ENCODE measurements around the gene PTPRD.

The PTPRD gene

DNA sequence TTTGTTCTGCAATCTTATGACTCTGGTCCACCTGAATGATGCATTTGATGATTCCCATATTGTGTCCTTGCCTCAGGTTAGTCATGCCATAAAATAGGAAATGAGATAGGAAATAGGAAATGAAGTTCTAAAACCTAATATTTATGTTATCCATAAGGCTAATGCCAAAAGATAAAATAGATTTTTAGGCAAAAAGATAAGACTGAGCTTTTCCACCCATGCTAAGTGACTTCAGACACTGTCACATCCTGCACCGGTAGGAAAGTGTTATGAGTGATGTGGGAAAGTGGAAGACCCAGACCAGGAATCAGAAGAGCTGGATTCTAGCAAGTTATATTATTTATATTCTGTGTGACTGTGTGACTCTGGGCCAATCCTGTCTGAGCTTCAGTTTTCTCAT lies 2212.4 kb downstream of the PTPRD start:
- Mint-ChIP-seq H3K27ac (no peak overlapping the region), H3K36me3 (ENCODE audit: low read depth) (no peaks in the 10 kb centered on the region), H3K9me3 (no peaks in the 10 kb centered on the region), H3K27me3 (no peaks in the 10 kb centered on the region), H3K4me3 (no peak overlapping the region), H3K4me1 (no peaks in the 10 kb centered on the region)
- DNase-seq = no peak
- no peak for ATAC-seq

DNA sequence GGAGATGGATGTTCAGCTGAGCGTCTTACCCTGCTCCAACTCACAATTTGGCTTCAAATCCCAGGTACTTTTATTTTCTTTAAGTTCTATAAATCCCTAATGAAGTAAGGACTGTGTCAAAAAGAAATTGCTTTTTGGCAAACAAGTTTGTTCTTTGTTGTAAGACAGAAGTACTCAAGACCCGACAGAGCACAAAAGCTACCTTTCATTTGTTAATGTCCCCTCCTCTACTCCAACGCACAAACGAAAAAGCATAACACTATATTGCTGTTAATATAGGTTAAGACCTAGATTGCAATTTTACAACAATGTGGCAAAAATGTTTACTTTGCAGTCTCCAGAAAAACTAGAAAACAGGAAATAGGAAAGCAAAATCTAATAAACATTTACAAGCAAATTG lies 2217.8 kb downstream of the PTPRD start:
- Mint-ChIP-seq H3K9me3 (no peaks in the 10 kb centered on the region), H3K27me3 (no peaks in the 10 kb centered on the region), H3K36me3 (ENCODE audit: low read depth) (no peaks in the 10 kb centered on the region), H3K4me1 (no peaks in the 10 kb centered on the region), H3K4me3 (no peak overlapping the region), H3K27ac (no peak overlapping the region)
- DNase-seq (no peak), ATAC-seq (no peak)

DNA sequence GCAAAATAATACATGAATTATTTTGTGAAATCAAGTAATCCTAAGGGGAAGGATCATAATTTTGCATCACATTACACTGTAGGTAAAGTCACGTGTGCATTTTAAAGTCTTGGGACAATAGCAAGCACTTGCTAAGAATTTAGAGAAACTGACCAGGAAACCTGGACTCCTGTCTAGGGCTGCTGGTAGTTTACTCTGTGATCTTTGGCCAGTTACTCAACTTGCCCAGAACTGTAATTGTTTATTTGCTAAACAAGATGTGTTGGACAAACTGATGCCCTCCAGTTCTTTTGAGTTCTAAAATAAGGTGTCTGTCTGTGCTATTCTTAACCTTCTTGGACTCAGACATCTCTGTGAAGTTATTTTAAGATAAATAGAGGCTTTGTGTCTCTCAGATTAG lies 2218.5 kb downstream of the PTPRD start:
- Mint-ChIP-seq H3K27ac (no peak overlapping the region), H3K9me3 (no peaks in the 10 kb centered on the region), H3K36me3 (ENCODE audit: low read depth) (no peaks in the 10 kb centered on the region), H3K4me3 (no peak overlapping the region), H3K27me3 (no peaks in the 10 kb centered on the region), H3K4me1 (no peaks in the 10 kb centered on the region)
- no peak for DNase-seq
- ATAC-seq = no peak

DNA sequence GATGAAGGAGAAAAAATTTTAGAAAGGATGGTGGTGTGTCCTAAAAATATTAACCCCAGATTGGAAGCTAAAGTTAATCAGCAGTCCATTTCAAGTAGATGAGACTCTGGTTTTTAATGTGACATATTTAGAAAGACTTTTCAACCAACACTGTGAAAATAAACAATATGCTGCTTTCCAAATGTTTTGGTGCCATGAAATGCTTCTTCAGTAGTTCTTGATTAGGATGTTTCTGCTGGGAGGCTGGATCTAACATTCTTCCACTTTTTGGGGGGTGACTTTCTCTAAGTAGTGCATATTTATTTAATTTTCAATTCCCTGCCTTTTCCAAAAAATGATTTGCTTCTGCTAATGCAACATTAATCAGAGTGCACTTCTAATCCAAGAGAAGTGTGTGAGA lies 2219.9 kb downstream of the PTPRD start:
- no peak overlapping the region for H3K4me3 Mint-ChIP-seq
- no peaks in the 10 kb centered on the region for H3K4me1 Mint-ChIP-seq
- no peaks in the 10 kb centered on the region for H3K36me3 Mint-ChIP-seq (ENCODE audit: low read depth)
- no peaks in the 10 kb centered on the region for H3K27me3 Mint-ChIP-seq
- DNase-seq (no peak), ATAC-seq (no peak)
- H3K9me3 Mint-ChIP-seq = no peaks in the 10 kb centered on the region
- H3K27ac Mint-ChIP-seq = no peak overlapping the region

DNA sequence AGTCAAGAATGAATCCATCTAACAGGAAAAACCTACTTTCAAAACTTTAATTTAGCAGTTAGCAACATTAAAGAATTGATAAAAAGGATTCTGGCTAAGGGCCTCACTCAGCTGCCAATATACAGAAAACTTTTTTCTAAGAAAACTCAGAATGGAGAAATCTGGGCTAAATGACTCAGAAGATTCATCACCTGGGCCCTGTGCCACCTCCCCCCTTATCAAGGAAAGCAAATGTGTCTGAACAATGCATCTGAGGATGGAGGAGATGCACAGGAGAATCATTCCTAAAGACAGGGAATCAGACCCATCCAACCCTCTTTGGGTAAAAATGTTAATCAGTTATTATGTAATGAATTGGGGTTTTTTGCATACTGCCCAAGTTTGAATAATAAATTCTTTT lies 2221.2 kb downstream of the PTPRD start:
- DNase-seq (no peak), ATAC-seq (no peak)
- Mint-ChIP-seq H3K27ac (no peak overlapping the region), H3K36me3 (ENCODE audit: low read depth) (no peaks in the 10 kb centered on the region), H3K27me3 (no peaks in the 10 kb centered on the region), H3K4me1 (no peaks in the 10 kb centered on the region), H3K4me3 (no peak overlapping the region), H3K9me3 (no peaks in the 10 kb centered on the region)

DNA sequence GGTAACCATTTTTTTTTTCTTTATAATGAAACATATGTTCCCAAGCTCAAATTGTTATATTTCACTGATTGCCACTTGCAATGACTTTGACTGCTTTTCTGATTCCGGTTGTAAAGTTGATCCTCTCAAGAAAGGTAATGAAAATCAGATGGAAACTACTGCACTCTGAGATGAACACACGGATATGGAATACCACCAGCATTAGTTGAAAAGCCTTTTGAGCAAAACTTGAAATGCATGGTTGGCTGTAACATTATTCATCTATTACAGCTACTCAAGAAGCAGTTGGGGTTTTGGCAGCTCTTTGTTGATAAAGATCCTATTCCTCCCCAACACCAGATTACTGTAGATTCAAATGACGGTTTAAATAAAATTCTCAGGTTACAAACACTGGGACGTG lies 2221.7 kb downstream of the PTPRD start:
- H3K4me3 Mint-ChIP-seq = no peak overlapping the region
- no peaks in the 10 kb centered on the region for H3K9me3 Mint-ChIP-seq
- H3K27ac Mint-ChIP-seq = no peak overlapping the region
- H3K4me1 Mint-ChIP-seq = no peaks in the 10 kb centered on the region
- H3K36me3 Mint-ChIP-seq (ENCODE audit: low read depth) = no peaks in the 10 kb centered on the region
- ATAC-seq = no peak
- DNase-seq = no peak
- H3K27me3 Mint-ChIP-seq = no peaks in the 10 kb centered on the region

DNA sequence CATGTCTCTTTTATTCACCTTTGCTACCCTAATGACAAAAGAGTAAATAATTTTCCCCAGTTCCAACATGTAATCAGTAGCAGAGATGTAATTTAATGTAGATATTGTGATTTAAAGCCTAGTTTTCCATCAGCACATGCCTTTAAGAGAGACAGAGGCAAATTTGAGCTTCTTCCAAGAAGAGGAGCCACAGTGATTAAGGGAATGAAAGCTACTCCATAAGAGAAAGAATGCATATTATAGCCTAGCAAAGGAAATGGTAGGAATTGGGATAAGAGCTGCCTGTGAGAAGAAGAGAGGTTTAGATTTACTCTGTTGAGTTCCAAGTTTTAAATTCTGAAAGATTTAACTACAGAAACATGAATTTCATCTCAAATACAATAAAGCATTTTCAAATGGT lies 2222.2 kb downstream of the PTPRD start:
- no peaks in the 10 kb centered on the region for H3K36me3 Mint-ChIP-seq (ENCODE audit: low read depth)
- H3K4me1 Mint-ChIP-seq = no peaks in the 10 kb centered on the region
- ATAC-seq (no peak), DNase-seq (no peak)
- H3K27ac Mint-ChIP-seq = no peak overlapping the region
- H3K27me3 Mint-ChIP-seq = no peaks in the 10 kb centered on the region
- H3K9me3 Mint-ChIP-seq = no peaks in the 10 kb centered on the region
- H3K4me3 Mint-ChIP-seq = no peak overlapping the region

DNA sequence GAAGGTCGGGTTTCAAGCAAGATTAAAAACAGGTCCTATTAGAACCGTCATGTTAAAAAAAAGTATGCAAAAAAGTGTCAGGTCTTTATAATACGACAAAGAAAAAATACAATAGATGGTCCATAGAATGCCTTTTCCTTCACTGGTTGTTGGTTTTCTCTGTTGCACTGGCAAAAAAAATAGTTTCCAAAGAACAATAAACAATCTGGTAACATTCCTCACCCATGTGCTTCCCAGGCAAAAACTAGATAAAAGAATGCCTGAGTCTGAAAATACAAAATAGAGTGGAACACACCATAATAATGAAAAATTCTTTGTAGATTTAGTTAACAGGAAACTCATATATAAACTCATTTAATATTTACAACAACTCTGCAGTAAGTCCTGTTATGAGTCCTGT lies 2223.3 kb downstream of the PTPRD start:
- Mint-ChIP-seq H3K27ac (no peak overlapping the region), H3K9me3 (no peaks in the 10 kb centered on the region), H3K27me3 (no peaks in the 10 kb centered on the region), H3K4me3 (no peak overlapping the region), H3K36me3 (ENCODE audit: low read depth) (no peaks in the 10 kb centered on the region), H3K4me1 (no peaks in the 10 kb centered on the region)
- ATAC-seq (no peak), DNase-seq (no peak)

DNA sequence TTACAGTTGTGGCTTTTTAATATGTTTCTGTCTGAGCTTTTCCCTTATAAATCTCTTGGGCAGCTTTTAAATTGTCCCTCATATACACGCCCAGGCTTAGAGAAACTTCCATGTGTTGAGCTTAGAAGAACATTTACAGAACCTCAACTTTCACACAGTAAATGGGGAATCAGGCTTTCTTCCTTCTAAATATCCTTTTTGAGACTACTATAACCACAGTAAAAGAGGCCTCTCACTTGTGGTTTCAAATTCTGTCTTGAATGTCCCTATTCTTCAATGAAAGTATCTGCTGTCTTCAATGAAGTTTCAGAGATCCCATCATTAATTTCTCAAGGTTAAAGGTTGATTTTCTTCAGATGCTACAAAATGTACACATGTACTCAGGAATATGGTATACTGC lies 2224.7 kb downstream of the PTPRD start:
- Mint-ChIP-seq H3K27me3 (no peaks in the 10 kb centered on the region), H3K4me1 (no peaks in the 10 kb centered on the region)
- no peak for ATAC-seq

DNA sequence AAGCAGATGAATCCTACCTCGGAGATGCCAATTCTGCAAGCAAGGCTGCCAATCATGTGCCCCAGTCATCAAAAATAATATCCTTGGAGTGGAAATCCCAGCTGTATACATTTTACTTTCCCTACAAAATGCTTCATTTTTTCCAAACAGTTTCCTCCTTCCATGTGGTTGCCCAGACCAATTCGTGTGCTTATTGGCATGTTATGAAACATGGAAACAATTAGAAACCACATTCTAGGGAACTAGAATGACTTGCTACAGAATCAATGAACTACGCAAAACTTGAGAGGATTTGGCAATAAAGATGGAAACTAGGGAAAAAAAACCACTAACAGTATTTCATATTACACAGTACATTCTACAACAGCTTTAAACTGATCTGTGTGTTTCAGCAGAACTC lies 2228.7 kb downstream of the PTPRD start:
- Mint-ChIP-seq H3K9me3 (no peaks in the 10 kb centered on the region), H3K36me3 (ENCODE audit: low read depth) (no peaks in the 10 kb centered on the region), H3K27ac (no peak overlapping the region), H3K4me3 (no peak overlapping the region), H3K27me3 (no peaks in the 10 kb centered on the region), H3K4me1 (no peaks in the 10 kb centered on the region)
- ATAC-seq = no peak
- DNase-seq = no peak

More for the DNA sequence above, 2224.7 kb downstream of the PTPRD start:
- no peak overlapping the region for H3K4me3 Mint-ChIP-seq
- H3K36me3 Mint-ChIP-seq (ENCODE audit: low read depth) = no peaks in the 10 kb centered on the region
- no peaks in the 10 kb centered on the region for H3K9me3 Mint-ChIP-seq
- no peak overlapping the region for H3K27ac Mint-ChIP-seq
- no peak for DNase-seq

DNA sequence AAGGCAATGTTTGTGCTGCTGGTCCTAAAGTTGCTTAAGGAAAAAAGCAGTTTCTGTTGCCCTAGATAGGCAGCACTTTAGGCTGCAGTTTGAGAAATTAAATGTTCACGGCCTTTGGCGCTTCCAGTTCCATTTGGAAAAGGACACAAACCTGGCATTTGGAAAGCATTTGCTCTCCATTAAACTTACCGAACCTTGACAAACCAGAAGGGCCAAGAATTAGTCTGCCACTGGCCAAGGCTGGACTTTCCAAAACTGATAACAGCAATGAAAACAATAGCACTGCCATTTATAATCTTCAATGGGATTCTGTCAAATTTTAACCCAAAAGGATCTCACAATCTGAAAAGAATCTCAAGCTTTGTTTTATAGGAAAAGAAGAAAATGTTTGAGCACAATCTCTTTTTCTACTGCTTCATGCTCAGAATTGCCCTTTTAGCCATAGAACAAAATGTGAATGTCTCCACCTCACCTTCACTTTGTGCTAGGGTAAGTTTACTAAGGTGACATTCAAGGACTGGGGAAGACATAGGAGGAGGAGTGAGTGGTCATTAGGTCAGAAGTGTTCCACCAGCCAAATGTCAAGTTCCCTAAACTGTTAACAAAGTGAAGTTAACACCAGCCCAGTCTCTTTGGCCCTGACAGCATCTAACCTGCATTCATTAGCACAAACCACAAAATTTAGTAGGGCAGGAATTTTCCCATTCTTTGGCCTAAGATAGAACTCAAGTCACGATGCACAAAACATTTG lies 2229.8 kb downstream of the PTPRD start:
- Mint-ChIP-seq H3K36me3 (ENCODE audit: low read depth) (no peaks in the 10 kb centered on the region), H3K4me1 (no peaks in the 10 kb centered on the region), H3K27ac (no peak overlapping the region), H3K4me3 (no peak overlapping the region), H3K27me3 (no peaks in the 10 kb centered on the region), H3K9me3 (no peaks in the 10 kb centered on the region)
- DNase-seq = no peak
- no peak for ATAC-seq

DNA sequence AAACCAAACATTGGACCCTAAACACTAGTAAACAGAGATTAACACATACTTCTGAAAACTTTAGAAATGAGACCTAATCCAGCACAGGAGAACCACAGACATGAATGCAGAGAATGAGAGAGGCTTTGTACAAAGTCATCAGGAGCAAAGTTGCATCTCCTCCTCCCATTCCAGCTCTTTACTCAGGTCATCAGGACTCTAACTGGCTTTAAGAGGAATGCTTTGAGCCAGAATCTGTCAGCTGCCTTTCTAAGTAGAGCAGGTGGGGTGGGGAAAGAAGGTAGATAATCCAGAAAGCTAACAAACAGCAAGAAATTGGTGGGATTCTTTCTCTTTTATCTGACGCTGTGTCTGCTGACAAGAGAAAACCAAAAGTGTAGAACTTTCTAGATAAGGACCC lies 2230.5 kb downstream of the PTPRD start:
- H3K27ac Mint-ChIP-seq = no peak overlapping the region
- no peak overlapping the region for H3K4me3 Mint-ChIP-seq
- H3K4me1 Mint-ChIP-seq = no peaks in the 10 kb centered on the region
- DNase-seq (no peak), ATAC-seq (no peak)
- no peaks in the 10 kb centered on the region for H3K36me3 Mint-ChIP-seq (ENCODE audit: low read depth)
- H3K27me3 Mint-ChIP-seq = no peaks in the 10 kb centered on the region
- no peaks in the 10 kb centered on the region for H3K9me3 Mint-ChIP-seq

DNA sequence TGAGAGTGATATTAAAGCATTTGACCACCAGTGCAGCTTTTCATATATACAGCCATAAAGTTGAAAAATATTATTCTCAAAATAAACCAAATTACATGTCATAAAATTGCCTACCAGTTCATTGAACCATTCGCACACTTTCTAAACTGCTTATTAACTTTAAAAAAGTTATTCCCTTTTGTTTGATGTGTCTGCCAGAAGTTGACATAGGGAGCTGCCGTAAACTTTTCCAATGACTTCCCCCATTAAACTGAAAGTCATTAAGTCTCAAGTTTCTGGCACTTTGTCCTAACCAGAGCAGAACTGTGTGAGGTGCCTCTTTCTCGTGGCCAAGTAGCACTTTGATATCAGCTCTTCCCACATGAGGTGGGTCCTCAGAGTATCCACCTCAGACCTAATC lies 2231.2 kb downstream of the PTPRD start:
- Mint-ChIP-seq H3K27ac (no peak overlapping the region), H3K4me3 (no peak overlapping the region), H3K36me3 (ENCODE audit: low read depth) (no peaks in the 10 kb centered on the region), H3K27me3 (no peaks in the 10 kb centered on the region), H3K9me3 (no peaks in the 10 kb centered on the region), H3K4me1 (no peaks in the 10 kb centered on the region)
- DNase-seq (no peak), ATAC-seq (no peak)

DNA sequence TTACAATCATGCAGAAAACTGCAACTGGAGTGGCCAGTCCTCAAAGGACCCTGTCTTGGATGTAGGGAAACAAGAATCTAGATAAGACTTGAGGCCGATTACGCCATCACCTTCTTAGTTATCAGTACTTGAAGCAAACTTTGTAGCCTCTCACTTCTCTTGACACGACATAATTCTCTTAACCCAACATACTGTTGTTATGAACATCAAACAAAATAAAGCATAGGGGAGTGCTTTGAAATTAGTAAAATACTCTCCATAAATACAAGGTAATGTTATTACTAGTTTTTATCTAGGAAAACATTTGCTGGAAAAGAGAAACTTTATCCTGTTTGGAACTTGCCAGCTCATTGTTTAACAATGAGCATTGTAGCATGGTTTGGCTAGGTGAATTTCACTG lies 2238.3 kb downstream of the PTPRD start:
- no peak for ATAC-seq
- H3K36me3 Mint-ChIP-seq (ENCODE audit: low read depth) = no peaks in the 10 kb centered on the region
- H3K4me3 Mint-ChIP-seq = no peak overlapping the region
- no peaks in the 10 kb centered on the region for H3K27me3 Mint-ChIP-seq
- no peak for DNase-seq
- H3K9me3 Mint-ChIP-seq = no peaks in the 10 kb centered on the region
- no peak overlapping the region for H3K27ac Mint-ChIP-seq
- no peaks in the 10 kb centered on the region for H3K4me1 Mint-ChIP-seq

DNA sequence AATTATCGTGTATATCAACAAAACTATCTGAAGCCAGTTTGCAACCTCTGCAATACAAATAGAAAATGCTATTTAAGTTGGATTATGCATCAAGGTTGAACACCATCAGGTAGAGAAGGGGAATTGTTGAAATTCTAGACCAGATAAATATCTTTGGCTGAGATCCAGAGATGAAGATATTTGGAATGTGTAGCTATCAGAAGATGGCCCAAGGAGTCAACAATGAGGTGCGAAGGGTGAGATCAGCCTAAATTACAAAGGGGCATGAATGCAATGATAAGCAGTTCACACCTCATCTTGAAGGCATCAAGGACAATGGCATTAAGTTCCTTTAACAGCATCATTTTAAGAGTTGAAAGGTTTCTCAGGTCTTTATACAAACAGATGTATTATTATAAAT lies 2241.1 kb downstream of the PTPRD start:
- Mint-ChIP-seq H3K27me3 (no peaks in the 10 kb centered on the region), H3K36me3 (ENCODE audit: low read depth) (no peaks in the 10 kb centered on the region), H3K9me3 (no peaks in the 10 kb centered on the region), H3K27ac (no peak overlapping the region), H3K4me1 (no peaks in the 10 kb centered on the region), H3K4me3 (no peak overlapping the region)
- ATAC-seq = no peak
- no peak for DNase-seq

Data from activated naive CD8-positive, alpha-beta T cell treated with anti-CD3 and anti-CD28 coated beads, Interleukin-2, amount 50 U/mL, for 24 hours (primary cell).